Measurements from ENCODE around the gene TEX2. TPM values are rescaled to one million over a fixed set of nuclear protein-coding genes. Genes with fewer than 3 reads are reported as not detected.

The TEX2 gene
- total and polyA plus RNA-seq, 2 donors (not counting 1 experiment from before 2014, with no cell fraction given) = 4.0 to 7.6 TPM

DNA sequence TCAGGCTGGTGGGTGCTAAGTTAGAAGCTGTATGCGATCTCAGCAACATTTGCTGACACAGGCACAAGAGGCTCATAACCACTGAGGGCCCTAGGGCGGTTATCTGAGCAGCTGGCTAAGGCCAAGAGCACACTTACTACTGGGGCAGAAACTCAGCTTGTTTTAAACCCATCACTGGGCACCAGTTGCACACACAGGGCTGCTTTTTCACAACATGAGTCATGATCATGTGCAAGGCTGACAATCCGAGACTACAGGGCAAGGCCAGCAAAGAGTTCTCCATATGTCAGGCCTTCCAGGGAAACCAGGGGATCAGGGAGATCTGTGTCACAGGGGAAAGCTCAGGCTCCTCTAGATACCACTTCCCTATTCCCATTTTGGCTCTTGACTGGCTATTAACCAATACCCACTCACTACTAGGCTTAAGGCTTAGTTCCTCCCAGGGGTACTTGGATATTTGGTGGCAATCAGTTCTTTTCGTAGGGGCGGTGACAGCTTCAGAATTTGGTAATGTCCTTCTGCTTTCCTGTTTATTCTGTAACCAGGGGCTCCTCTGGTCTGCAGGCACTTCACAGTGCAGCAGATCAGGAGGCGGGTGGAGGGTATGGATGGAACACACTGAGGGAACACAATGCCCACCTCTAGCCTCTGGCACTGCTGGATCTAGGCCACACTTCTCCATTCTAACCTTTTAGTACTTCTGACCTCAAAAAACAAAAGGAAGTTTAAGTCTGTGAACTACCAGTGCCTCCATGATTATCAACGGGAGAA lies 88.2 kb downstream of the TEX2 start:
- Mint-ChIP-seq H3K27me3 (no peaks in the 10 kb centered on the region), H3K4me3 (no peak overlapping the region), H3K9me3 (ENCODE audit: insufficient read depth) (peaks cover 3% of the 10 kb centered on the region), H3K27ac (no peak overlapping the region), H3K4me1 (no peaks in the 10 kb centered on the region)
- no peak overlapping the region for H3K4me3 ChIP-seq (ENCODE audit: control extremely low read depth in 1 of 5, extremely low read depth in 1 of 5, insufficient read depth in 1 of 5, low read depth in 2 of 5, low read length in 4 of 5)
- H3K4me1 ChIP-seq (ENCODE audit: control insufficient read depth in 2 of 2, insufficient read depth in 2 of 2, low read length in 2 of 2) = no peaks in the 10 kb centered on the region
- intact Hi-C loops (cut with micrococcal nuclease) = no loop called here
- no peak overlapping the region for H3K27ac ChIP-seq (ENCODE audit: low read length in 2 of 2)
- DNase-seq = no peak
- no peak overlapping the region for H3K9ac ChIP-seq (ENCODE audit: low read length)
- ChIA-PET POLR2A (no interaction called here), CTCF (no interaction called here)
- H3K27me3 ChIP-seq (replicated peaks in 1 of 4; ENCODE audit: control extremely low read depth in 1 of 4, control insufficient read depth in 3 of 4, insufficient read depth in 4 of 4, low read length in 3 of 4) = no peaks in the 10 kb centered on the region
- H3K4me2 ChIP-seq (replicated peaks; ENCODE audit: low read depth, low read length, poor library complexity, severe bottlenecking) = no peak overlapping the region
- ATAC-seq (ENCODE audit: low read depth) = no peak
- peaks cover 0 to 12% of the 10 kb centered on the region in 2 experiments for H3K36me3 ChIP-seq (replicated peaks in 1 of 2; ENCODE audit: control extremely low read depth in 1 of 2, control insufficient read depth in 1 of 2, extremely low read depth in 1 of 2, insufficient read depth in 2 of 2, low read length in 1 of 2)
- WGBS (ENCODE audit: insufficient coverage) = 81% methylated on average over 4 of the region's 7 CpGs
- H3K9me3 ChIP-seq (ENCODE audit: control extremely low read depth in 1 of 3, control insufficient read depth in 2 of 3, insufficient read depth in 1 of 3, low read length in 2 of 3) = peaks cover 0 to 4% (median 0%) of the 10 kb centered on the region in 3 donors
- H3K79me2 ChIP-seq (ENCODE audit: control insufficient read depth, insufficient read depth, low read length) = no peaks in the 10 kb centered on the region
- no peaks in the 10 kb centered on the region for H4K20me1 ChIP-seq (ENCODE audit: control insufficient read depth, insufficient read depth, low read length, poor library complexity, severe bottlenecking)
- H2AFZ ChIP-seq (ENCODE audit: insufficient read depth, low read depth, low read length, poor library complexity, severe bottlenecking) = no peak overlapping the region
- TF ChIP-seq, protein P1, sequence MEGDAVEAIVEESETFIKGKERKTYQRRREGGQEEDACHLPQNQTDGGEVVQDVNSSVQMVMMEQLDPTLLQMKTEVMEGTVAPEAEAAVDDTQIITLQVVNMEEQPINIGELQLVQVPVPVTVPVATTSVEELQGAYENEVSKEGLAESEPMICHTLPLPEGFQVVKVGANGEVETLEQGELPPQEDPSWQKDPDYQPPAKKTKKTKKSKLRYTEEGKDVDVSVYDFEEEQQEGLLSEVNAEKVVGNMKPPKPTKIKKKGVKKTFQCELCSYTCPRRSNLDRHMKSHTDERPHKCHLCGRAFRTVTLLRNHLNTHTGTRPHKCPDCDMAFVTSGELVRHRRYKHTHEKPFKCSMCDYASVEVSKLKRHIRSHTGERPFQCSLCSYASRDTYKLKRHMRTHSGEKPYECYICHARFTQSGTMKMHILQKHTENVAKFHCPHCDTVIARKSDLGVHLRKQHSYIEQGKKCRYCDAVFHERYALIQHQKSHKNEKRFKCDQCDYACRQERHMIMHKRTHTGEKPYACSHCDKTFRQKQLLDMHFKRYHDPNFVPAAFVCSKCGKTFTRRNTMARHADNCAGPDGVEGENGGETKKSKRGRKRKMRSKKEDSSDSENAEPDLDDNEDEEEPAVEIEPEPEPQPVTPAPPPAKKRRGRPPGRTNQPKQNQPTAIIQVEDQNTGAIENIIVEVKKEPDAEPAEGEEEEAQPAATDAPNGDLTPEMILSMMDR (IDR thresholded peaks at IDR 0.05) = no peak
- no peak for TF ChIP-seq EZH2 (IDR thresholded peaks at IDR 0.05; ENCODE audit: borderline replicate concordance, insufficient read depth, low read depth, low read length, poor library complexity, severe bottlenecking)

DNA sequence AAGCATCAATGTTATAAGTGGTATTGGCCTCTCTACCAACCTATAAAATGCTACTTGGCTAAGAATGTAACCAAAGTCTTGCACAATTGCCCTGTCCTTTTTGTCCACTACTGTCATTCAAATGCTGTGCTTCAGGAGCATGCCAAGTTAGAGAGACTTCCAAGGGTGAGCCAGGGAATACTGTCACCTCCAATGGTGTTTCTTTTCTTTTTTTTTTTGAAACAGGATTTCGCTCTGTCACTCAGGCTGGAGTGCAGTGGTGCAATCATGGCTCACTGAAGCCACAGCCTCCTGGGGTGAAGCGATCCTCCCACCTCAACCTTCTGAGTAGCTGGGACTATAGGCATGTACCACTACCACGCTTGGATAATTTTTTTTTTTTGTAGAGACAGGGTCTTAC lies 89.4 kb downstream of the TEX2 start:
- H3K27me3 ChIP-seq (replicated peaks in 1 of 4; ENCODE audit: control extremely low read depth in 1 of 4, control insufficient read depth in 3 of 4, insufficient read depth in 4 of 4, low read length in 3 of 4) = no peaks in the 10 kb centered on the region
- H3K27ac ChIP-seq (ENCODE audit: low read length in 2 of 2) = no peak overlapping the region
- no peak for ATAC-seq (ENCODE audit: low read depth)
- TF ChIP-seq, protein P1 (IDR thresholded peaks at IDR 0.05) = no peak
- TF ChIP-seq EZH2 (IDR thresholded peaks at IDR 0.05; ENCODE audit: borderline replicate concordance, insufficient read depth, low read depth, low read length, poor library complexity, severe bottlenecking) = no peak
- no peak overlapping the region for H3K9ac ChIP-seq (ENCODE audit: low read length)
- DNase-seq = no peak
- H3K4me3 Mint-ChIP-seq = no peak overlapping the region
- H3K4me2 ChIP-seq (replicated peaks; ENCODE audit: low read depth, low read length, poor library complexity, severe bottlenecking) = no peak overlapping the region
- H3K27me3 Mint-ChIP-seq = no peaks in the 10 kb centered on the region
- POLR2A ChIA-PET = no interaction called here
- H3K4me3 ChIP-seq (ENCODE audit: control extremely low read depth in 1 of 5, extremely low read depth in 1 of 5, insufficient read depth in 1 of 5, low read depth in 2 of 5, low read length in 4 of 5) = no peak overlapping the region
- H2AFZ ChIP-seq (ENCODE audit: insufficient read depth, low read depth, low read length, poor library complexity, severe bottlenecking) = no peak overlapping the region
- H3K4me1 ChIP-seq (ENCODE audit: control insufficient read depth in 2 of 2, insufficient read depth in 2 of 2, low read length in 2 of 2) = no peaks in the 10 kb centered on the region
- CTCF ChIA-PET = interaction anchor here (1.1 kb wide), 1 partner anchor 24 kb away, joined by 3 read pairs; no protein-coding TSS in a partner anchor
- peaks cover 0 to 17% of the 10 kb centered on the region in 2 experiments for H3K36me3 ChIP-seq (replicated peaks in 1 of 2; ENCODE audit: control extremely low read depth in 1 of 2, control insufficient read depth in 1 of 2, extremely low read depth in 1 of 2, insufficient read depth in 2 of 2, low read length in 1 of 2)
- no peaks in the 10 kb centered on the region for H3K4me1 Mint-ChIP-seq
- no peaks in the 10 kb centered on the region for H3K9me3 Mint-ChIP-seq (ENCODE audit: insufficient read depth)
- H3K9me3 ChIP-seq (ENCODE audit: control extremely low read depth in 1 of 3, control insufficient read depth in 2 of 3, insufficient read depth in 1 of 3, low read length in 2 of 3) = no peaks in the 10 kb centered on the region
- no peaks in the 10 kb centered on the region for H3K79me2 ChIP-seq (ENCODE audit: control insufficient read depth, insufficient read depth, low read length)
- intact Hi-C loops (cut with micrococcal nuclease) = no loop called here
- H3K27ac Mint-ChIP-seq = no peak overlapping the region
- H4K20me1 ChIP-seq (ENCODE audit: control insufficient read depth, insufficient read depth, low read length, poor library complexity, severe bottlenecking) = no peaks in the 10 kb centered on the region
- WGBS (ENCODE audit: insufficient coverage) = 100% methylated on average over 1 of the region's 3 CpGs
